PFSK-1 (cell line): ENCODE data around the gene SLC4A2.

Experiments used
- FOXP2 ChIP-seq: optimal IDR thresholded peaks from 2 replicates; pipeline ENCODE3; 2011; ENCODE audit warnings: borderline replicate concordance, control low read depth, inconsistent platforms; ENCODE audit not compliant: insufficient read depth; ENCODE audit errors: extremely low read length, extremely low read depth
- POLR2AphosphoS5 ChIP-seq: IDR thresholded peaks from 2 replicates; pipeline ENCODE4 v1.6.1; 2012; ENCODE audit warnings: low read depth, mild to moderate bottlenecking, control low read depth, low read length, moderate library complexity
- SIN3A ChIP-seq: IDR thresholded peaks from 2 replicates; pipeline ENCODE4 v1.6.1; 2012; ENCODE audit warnings: mild to moderate bottlenecking, low read length, moderate library complexity, borderline replicate concordance; ENCODE audit not compliant: insufficient read depth
- TAF1 ChIP-seq: IDR thresholded peaks from 2 replicates; pipeline ENCODE4 v1.6.1; 2012; ENCODE audit warnings: low read length, control low read depth, borderline replicate concordance; ENCODE audit not compliant: insufficient read depth
- TF ChIP-seq, protein P1 (sequence below), 2 experiments: IDR thresholded peaks; 2 replicates each; pipeline versions ENCODE4 v1.6.1 to v1.8.0; 2011 to 2012; ENCODE audit warnings: low read depth in 2 of 2, low read length in 2 of 2, control low read depth in 1 of 2, inconsistent platforms in 1 of 2, mild to moderate bottlenecking in 1 of 2, moderate library complexity in 1 of 2; ENCODE audit not compliant: insufficient read depth in 1 of 2

SLC4A2 gene

DNA sequence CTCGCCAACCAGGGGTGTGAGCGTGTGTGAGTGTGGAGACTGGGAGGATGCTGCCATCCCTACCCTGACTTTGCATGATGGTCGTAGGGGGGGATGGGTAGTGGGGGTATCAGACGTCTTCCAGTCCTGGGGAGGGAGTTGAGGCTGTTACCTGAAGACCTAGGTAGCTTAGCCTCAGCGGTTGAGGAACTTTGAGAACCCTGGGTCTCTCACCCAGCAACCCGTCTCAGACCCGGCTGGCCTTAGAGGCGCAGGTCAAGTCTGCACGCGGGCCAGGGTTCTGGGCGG is 2.7 kb downstream of the SLC4A2 start:
- TF ChIP-seq, protein P1, sequence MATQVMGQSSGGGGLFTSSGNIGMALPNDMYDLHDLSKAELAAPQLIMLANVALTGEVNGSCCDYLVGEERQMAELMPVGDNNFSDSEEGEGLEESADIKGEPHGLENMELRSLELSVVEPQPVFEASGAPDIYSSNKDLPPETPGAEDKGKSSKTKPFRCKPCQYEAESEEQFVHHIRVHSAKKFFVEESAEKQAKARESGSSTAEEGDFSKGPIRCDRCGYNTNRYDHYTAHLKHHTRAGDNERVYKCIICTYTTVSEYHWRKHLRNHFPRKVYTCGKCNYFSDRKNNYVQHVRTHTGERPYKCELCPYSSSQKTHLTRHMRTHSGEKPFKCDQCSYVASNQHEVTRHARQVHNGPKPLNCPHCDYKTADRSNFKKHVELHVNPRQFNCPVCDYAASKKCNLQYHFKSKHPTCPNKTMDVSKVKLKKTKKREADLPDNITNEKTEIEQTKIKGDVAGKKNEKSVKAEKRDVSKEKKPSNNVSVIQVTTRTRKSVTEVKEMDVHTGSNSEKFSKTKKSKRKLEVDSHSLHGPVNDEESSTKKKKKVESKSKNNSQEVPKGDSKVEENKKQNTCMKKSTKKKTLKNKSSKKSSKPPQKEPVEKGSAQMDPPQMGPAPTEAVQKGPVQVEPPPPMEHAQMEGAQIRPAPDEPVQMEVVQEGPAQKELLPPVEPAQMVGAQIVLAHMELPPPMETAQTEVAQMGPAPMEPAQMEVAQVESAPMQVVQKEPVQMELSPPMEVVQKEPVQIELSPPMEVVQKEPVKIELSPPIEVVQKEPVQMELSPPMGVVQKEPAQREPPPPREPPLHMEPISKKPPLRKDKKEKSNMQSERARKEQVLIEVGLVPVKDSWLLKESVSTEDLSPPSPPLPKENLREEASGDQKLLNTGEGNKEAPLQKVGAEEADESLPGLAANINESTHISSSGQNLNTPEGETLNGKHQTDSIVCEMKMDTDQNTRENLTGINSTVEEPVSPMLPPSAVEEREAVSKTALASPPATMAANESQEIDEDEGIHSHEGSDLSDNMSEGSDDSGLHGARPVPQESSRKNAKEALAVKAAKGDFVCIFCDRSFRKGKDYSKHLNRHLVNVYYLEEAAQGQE (IDR thresholded peaks at IDR 0.05; ENCODE audit: insufficient read depth in 1 of 2, low read depth in 2 of 2, low read length in 2 of 2) = no peak
- TF ChIP-seq SIN3A (no peak), POLR2AphosphoS5 (no peak), TAF1 (no peak), FOXP2 (no peak)

DNA sequence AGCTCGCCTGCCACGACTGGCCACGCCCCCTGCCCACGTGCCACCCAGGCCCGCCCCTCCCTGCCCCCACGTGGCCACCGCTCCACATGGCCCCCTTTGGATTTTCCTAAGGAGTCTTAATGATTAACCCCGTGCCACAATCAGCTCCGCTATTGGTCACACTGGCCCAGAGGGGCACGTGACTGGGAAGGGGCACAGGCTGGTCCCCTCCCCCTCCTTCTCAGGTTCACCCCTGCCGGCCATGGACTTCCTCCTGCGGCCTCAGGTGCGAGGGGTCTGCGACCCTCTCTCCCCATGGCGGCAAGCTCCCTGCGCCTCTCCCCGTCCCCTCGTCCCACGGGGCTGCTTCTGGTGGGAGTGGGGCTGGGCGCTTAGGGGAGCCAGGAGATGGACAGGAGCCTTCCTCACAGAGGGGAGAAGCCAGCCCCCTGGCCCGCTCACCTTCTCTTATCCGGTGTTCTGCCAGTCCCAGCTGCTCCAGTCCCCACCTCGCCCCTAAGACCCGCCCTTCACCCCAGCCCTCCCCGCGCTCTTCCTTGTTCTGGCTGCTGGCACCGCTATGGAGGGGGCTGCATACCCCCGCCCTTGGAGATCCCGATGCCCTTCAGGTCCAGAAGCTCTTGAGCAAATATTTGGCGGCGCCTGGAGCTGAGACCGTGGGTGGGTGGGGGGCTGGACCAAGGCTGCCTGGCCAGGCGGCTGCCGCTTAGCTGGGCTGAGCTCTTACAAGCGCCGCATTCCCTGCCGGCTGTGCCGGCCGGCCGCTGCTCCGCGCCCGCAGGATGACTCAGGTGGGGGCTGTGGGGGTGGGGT is 3.2 kb downstream of the SLC4A2 start:
- no peak for TF ChIP-seq POLR2AphosphoS5

DNA sequence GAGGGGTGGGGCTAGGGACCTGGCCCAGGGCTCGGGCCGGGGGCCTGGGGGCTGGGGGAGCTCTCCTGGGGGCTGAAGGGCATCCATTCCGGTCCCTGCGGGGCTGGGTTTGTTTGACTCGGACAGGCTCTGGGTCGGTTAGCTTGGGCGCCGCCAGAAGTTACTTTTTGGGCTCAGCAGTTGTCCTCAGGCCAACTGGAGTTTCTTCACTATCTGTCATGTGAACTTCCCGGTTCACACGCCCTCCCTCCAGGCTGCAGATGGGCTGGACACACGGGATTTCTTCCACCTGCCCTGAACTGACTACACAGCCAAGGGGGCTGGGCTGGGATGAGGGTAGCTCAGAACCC is 3.8 kb downstream of the SLC4A2 start:
- TF ChIP-seq POLR2AphosphoS5 = no peak
- TF ChIP-seq TAF1 = no peak
- no peak for TF ChIP-seq SIN3A
- no peak for TF ChIP-seq FOXP2
- TF ChIP-seq, protein P1 (IDR thresholded peaks at IDR 0.05; ENCODE audit: insufficient read depth in 1 of 2, low read depth in 2 of 2, low read length in 2 of 2) = no peak

DNA sequence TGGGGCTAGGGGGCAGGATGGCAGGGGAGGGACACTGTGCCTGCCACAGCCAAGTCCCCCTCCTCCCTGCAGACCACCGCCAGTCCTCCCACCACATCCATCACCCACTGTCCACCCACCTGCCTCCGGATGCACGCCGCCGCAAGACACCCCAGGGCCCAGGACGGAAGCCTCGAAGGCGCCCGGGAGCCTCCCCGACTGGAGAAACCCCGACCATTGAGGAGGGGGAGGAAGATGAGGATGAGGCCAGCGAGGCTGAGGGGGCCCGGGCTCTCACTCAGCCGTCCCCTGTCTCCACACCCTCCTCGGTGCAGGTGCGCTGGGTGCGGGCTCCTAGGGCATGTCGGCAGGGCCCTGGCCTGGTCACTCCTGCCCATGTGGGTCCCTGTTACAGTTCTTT is 5.1 kb downstream of the SLC4A2 start:
- TF ChIP-seq, protein P1 (IDR thresholded peaks at IDR 0.05; ENCODE audit: insufficient read depth in 1 of 2, low read depth in 2 of 2, low read length in 2 of 2) = no peak
- TF ChIP-seq TAF1 (no peak), POLR2AphosphoS5 (no peak), FOXP2 (no peak), SIN3A (no peak)

DNA sequence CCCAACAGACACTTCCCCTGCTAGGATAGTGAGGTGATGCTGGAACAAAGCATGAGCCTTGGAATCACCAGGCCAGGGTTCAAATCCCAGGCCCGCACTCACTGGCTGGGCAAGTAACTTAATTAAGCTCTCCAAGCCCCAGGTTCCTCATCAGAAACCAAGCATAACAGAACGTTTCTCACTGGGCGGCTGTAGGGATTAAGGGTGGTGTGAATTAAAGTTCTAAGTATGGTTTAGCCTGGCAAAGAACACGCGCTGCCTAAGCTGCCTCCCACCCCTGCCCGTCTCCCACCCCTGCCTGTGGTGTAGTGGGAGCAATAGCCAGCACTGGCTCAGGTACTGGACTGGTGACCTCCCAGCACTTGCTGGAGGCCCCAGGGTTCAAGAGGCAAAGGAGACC is 5.6 kb downstream of the SLC4A2 start:
- TF ChIP-seq POLR2AphosphoS5 (no peak), FOXP2 (no peak), SIN3A (no peak), TAF1 (no peak)
- TF ChIP-seq, protein P1 (IDR thresholded peaks at IDR 0.05; ENCODE audit: insufficient read depth in 1 of 2, low read depth in 2 of 2, low read length in 2 of 2) = no peak

DNA sequence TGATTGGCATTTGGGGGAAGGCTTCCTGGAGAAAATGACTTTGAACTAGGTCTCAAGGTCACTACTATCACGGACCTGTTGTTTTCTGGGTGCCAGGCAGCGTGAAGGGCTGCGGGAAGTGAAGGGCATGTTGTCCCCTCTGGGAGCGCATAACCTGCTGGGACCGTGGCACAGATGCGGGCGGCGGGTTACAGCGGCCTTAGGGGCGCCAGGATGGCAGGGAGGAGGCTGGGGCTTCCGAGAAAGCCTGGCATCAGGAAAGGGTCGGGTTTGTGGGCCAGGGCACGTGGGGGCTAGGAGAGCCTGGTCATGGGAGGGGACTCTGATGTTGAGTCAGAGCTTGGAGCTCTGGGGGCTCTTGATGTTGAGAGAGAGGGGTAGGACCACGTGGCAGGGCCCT is 6.1 kb downstream of the SLC4A2 start:
- TF ChIP-seq POLR2AphosphoS5 (no peak), TAF1 (no peak), FOXP2 (no peak), SIN3A (no peak)
- TF ChIP-seq, protein P1 (IDR thresholded peaks at IDR 0.05; ENCODE audit: insufficient read depth in 1 of 2, low read depth in 2 of 2, low read length in 2 of 2) = no peak
